NB4 (cell line): ENCODE data around the gene FAM168B.

Experiments
- CTCF ChIP-seq: IDR thresholded peaks from one replicate; pipeline ENCODE4 v1.5.1; 2012; ENCODE audit warnings: low read depth, low read length
- POLR2A ChIP-seq: IDR thresholded peaks from 2 replicates; pipeline ENCODE4 v1.6.1; 2011; ENCODE audit warnings: mild to moderate bottlenecking; ENCODE audit not compliant: insufficient read length; ENCODE audit errors: extremely low read depth
- TF ChIP-seq, protein P1 (sequence below): IDR thresholded peaks from 2 replicates; pipeline ENCODE4 v1.6.1; 2011; ENCODE audit warnings: low read depth, low read length

DNA sequence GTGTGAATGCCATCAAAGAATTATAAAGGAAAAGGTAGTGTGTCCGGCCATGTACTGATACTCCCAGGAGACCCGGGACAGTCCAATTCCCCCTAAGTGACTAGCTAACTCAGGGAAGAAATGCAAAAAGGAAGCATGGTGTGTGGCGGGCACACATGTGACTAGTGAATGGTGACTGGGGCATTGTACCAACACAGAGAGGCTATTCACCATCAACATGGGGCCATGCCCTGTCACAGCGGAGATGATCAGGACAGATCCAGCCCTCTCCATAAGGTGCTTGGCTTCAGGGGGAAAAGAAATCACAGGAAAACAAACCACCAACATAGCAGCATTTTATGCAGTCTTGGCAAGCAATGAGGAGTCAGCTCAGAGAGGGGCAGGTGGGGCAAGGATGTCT, 34.3 kb downstream of the FAM168B start:
- TF ChIP-seq CTCF (no peak), POLR2A (no peak)
- TF ChIP-seq, protein P1, sequence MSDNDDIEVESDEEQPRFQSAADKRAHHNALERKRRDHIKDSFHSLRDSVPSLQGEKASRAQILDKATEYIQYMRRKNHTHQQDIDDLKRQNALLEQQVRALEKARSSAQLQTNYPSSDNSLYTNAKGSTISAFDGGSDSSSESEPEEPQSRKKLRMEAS = no peak
